Natural killer cell treated with Interleukin-12 subunit alpha and Interleukin-12 subunit beta and Interleukin-15 and Interleukin-18, amount 100 ng/mL, for 72 hours (primary cell): ENCODE measurements around the gene MACC1. TPM values are rescaled to one million over a fixed set of nuclear protein-coding genes. Genes with fewer than 3 reads are reported as not detected.

ENCODE experiments used
- ATAC-seq, 2 donors: fragments of 150-1000 bp; cut with Tn5 transposase in 1 of 2; sonication (Bioruptor Pico), chemical (Tn5 transposase) in 1 of 2; 2 replicates each; pipeline ENCODE4 v1.10.0; 2021
- DNase-seq: peaks from one replicate; pipeline ENCODE4 v3.0.0; 2022; ENCODE audit warnings: low spot score
- H3K27ac Mint-ChIP-seq, 2 donors: 1 replicate in 1 of 2; 2 replicates in 1 of 2; pipeline ENCODE4 v1.8.0; 2022; ENCODE audit warnings: mixed read lengths in 2 of 2, mild to moderate bottlenecking in 1 of 2, moderate library complexity in 1 of 2
- H3K27me3 Mint-ChIP-seq, 2 donors: 1 replicate in 1 of 2; 2 replicates in 1 of 2; pipeline ENCODE4 v1.8.0; 2022; ENCODE audit warnings: mixed read lengths in 2 of 2
- H3K36me3 Mint-ChIP-seq: one replicate; pipeline ENCODE4 v1.8.0; 2022; ENCODE audit warnings: mixed read lengths
- H3K4me1 Mint-ChIP-seq, 2 donors: 1 replicate in 1 of 2; 2 replicates in 1 of 2; pipeline ENCODE4 v1.8.0; 2022; ENCODE audit warnings: low read depth in 2 of 2, mixed read lengths in 2 of 2, mild to moderate bottlenecking in 1 of 2
- H3K4me3 Mint-ChIP-seq: one replicate; pipeline ENCODE4 v1.8.0; 2022; ENCODE audit warnings: mixed read lengths
- H3K9me3 Mint-ChIP-seq: 2 replicates; pipeline ENCODE4 v1.8.0; 2022; ENCODE audit warnings: mixed read lengths
- total RNA-seq, 2 donors: library from RNA; stranded (reverse); gene quantifications; one replicate each; pipeline ENCODE4 v1.2.3, GENCODE V29; 2022

Gene MACC1
- total RNA-seq, 2 donors from 2014 or later = 2.6 to 5.5 TPM

DNA sequence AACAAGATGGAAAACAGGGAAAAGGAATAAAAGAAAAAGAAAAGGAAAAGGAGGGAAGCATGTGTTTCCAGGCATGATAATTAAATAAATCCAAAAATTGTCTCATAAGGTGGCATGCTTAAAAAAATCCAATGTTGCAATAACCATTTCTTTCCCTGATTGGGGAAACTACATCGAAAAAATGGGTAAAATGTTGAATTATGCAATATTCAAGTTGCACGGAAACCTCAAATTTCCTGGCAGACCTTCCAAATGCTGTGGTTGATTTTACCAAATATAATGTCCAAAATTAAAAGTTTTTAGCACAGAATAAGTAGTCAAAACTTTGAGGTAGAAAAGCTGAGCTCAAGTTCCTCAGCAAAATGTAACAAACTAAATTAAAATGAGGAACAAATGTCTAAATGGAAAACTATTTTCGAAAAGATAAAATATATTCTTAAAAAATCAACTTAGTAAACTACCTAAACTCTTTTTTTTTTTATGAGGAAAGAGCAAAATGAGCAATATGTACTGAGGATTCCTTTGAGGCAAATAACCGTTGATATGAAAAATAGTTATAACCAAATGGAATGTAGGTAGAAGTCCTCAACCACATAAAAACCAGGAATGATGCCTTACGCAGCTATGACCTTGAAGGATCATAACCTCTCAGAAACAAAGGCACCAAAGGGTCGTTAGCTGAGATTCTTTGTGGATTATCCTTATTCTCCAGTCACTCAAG, 52.6 kb downstream of the MACC1 start:
- Mint-ChIP-seq H3K9me3 (no peaks in the 10 kb centered on the region), H3K27ac (no peak overlapping the region), H3K27me3 (no peaks in the 10 kb centered on the region), H3K36me3 (no peaks in the 10 kb centered on the region), H3K4me1 (no peaks in the 10 kb centered on the region), H3K4me3 (no peak overlapping the region)
- ATAC-seq = no peak
- DNase-seq = no peak

DNA sequence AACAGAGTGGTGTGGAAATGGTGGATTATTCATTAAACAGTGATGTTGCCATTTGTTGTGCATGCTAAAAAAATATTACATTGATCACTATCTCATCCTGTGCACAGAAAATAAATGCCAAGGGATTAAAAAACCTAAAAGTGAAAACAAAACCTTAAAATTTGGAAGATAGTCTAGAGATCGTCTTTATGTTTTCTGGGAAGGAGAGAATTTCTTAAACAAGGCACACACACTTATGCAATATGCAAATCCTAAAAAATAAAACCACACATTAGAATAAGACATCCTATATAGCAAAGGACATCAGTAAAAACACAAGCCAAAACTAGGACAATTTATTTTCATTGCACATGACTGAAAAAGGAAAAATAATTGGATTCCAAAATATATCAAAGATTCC, 54.5 kb downstream of the MACC1 start:
- H3K36me3 Mint-ChIP-seq = no peaks in the 10 kb centered on the region
- H3K27ac Mint-ChIP-seq = no peak overlapping the region
- ATAC-seq = no peak
- no peaks in the 10 kb centered on the region for H3K9me3 Mint-ChIP-seq
- no peak for DNase-seq
- no peaks in the 10 kb centered on the region for H3K27me3 Mint-ChIP-seq
- no peak overlapping the region for H3K4me3 Mint-ChIP-seq
- H3K4me1 Mint-ChIP-seq = no peaks in the 10 kb centered on the region

DNA sequence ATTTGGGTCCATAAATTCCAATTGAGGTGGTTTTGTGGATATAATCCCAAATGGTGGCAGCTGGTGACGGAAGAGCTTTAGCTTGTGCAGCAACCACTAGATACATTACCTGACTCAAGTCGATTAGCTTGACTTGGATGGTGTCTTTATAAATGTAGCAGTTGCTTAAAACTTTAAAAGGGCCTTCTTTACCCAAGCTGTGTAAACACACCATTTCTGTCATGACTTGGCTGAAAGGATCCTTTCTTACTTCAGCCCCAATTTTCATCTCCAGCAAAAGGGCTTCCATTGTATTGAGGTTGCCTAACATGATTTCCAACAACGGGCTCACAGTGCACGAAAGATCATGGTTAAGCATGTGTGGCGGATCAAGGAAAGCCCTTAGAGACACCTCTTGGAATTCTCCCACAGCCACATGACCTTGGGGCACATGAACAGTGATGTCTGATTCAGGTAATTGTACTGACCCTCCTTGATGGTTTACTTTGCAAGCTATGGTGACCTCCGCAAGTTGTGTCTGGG, 57.9 kb downstream of the MACC1 start:
- no peaks in the 10 kb centered on the region for H3K27me3 Mint-ChIP-seq
- ATAC-seq = no peak
- H3K9me3 Mint-ChIP-seq = no peaks in the 10 kb centered on the region
- no peaks in the 10 kb centered on the region for H3K36me3 Mint-ChIP-seq
- H3K27ac Mint-ChIP-seq = no peak overlapping the region
- H3K4me1 Mint-ChIP-seq = no peaks in the 10 kb centered on the region
- no peak overlapping the region for H3K4me3 Mint-ChIP-seq
- DNase-seq = no peak

DNA sequence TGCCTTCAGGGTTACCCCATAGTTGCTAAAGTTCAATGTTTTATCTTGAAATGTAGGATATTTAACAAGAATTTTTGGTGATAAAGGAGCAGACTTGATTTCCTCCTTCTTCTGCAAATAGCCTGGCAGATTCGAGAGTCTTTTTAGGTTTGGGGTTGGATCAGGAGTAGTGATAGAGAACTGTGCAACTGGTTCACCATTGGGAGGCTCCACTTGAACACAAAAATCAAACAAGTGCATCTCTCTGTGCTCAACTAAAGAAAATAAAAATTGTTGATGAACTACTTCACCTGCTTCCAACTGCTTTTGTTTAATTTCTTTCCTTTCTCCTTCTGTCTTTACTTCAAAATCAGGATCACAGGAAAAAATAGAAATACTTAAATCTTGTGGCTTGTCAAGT, 58.5 kb downstream of the MACC1 start:
- ATAC-seq = no peak
- no peaks in the 10 kb centered on the region for H3K27me3 Mint-ChIP-seq
- no peaks in the 10 kb centered on the region for H3K9me3 Mint-ChIP-seq
- no peaks in the 10 kb centered on the region for H3K4me1 Mint-ChIP-seq
- H3K36me3 Mint-ChIP-seq = peaks cover 3% of the 10 kb centered on the region
- H3K27ac Mint-ChIP-seq = no peak overlapping the region
- no peak overlapping the region for H3K4me3 Mint-ChIP-seq
- no peak for DNase-seq

DNA sequence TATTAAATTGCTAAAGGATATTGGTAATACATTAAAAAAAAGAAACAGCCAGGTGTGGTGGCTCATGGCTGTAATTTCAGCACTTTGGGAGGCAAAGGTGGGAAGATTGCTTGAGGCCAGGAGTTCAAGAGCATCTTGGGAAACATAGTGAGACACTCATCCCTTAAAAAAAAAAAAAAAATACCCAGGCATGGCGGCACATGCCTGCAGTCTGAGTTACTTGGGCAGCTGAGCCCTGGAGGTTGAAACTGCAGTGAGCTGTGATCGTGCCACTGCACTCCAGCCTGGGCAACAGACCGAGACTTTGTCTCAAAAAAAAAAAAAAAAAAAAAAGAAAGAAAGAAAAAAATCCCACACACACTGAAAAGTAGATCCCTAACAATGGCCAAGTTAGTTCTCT, 59.7 kb downstream of the MACC1 start:
- H3K4me1 Mint-ChIP-seq = no peaks in the 10 kb centered on the region
- no peaks in the 10 kb centered on the region for H3K27me3 Mint-ChIP-seq
- no peak overlapping the region for H3K27ac Mint-ChIP-seq
- no peak for ATAC-seq
- no peaks in the 10 kb centered on the region for H3K9me3 Mint-ChIP-seq
- H3K36me3 Mint-ChIP-seq = peaks cover 5% of the 10 kb centered on the region
- no peak for DNase-seq
- H3K4me3 Mint-ChIP-seq = no peak overlapping the region

DNA sequence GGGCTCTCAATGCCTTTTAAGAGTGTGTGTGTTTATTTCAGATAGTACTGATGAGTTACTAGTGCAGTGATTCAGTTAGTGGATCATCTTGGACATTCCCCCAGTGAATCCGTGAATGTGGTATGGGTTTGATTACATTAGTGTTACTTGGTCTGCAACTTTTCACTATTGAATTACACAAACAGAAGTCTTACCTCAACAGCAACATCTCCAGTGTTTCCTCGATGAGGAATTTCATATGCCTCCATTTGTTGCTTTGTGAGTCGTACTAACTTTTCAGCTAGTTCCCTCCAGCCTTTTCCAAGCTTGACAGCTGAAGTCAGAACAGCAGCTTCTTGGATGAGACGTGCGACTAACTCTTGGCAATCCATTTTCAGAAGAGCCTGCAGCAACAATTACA, 63.2 kb downstream of the MACC1 start:
- Mint-ChIP-seq H3K4me1 (no peaks in the 10 kb centered on the region), H3K4me3 (no peak overlapping the region), H3K36me3 (peaks cover 5% of the 10 kb centered on the region), H3K27ac (no peak overlapping the region), H3K9me3 (no peaks in the 10 kb centered on the region), H3K27me3 (no peaks in the 10 kb centered on the region)
- DNase-seq (no peak), ATAC-seq (no peak)

DNA sequence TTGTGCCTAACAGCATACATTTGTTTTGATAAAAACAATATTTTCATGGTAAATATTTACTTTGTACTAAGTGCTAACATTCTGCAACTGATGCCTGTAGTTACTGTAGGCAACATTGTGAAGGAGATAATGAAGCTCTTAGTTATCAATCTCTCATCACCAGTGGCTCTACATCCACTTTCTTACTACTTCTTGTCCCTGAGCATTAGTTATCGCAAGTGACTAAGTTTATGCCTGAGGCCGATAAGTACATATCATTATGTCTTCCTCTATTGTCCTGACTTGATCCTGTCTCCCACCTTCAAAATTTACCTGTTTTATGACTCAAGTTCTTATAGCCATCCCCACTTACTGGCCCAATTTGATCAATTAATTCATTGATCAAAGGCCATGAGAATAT, 63.6 kb downstream of the MACC1 start:
- H3K27ac Mint-ChIP-seq = no peak overlapping the region
- ATAC-seq (no peak), DNase-seq (no peak)
- H3K4me3 Mint-ChIP-seq = no peak overlapping the region
- H3K36me3 Mint-ChIP-seq = peaks cover 5% of the 10 kb centered on the region
- no peaks in the 10 kb centered on the region for H3K9me3 Mint-ChIP-seq
- no peaks in the 10 kb centered on the region for H3K27me3 Mint-ChIP-seq
- no peaks in the 10 kb centered on the region for H3K4me1 Mint-ChIP-seq

DNA sequence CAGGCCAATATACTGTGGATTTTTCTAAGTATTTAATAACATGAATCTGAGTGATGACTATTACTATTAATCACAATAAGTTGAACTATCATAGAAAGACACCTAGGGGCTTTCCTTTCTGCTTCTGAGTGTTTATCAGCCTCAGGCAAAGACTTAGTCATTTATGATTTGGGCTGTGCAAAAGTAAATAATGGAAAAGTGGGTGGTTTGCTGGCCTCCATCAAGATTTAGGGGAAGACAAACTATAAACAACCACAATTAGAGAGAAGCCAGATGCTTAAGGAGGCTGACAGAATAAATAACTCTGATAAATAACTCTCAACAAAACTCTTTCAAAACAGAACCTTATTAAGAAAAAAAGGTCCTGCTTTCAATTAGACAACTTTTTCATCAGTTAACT, 64.7 kb downstream of the MACC1 start:
- Mint-ChIP-seq H3K4me3 (no peak overlapping the region), H3K9me3 (no peaks in the 10 kb centered on the region), H3K36me3 (peaks cover 5% of the 10 kb centered on the region), H3K27ac (no peak overlapping the region), H3K4me1 (no peaks in the 10 kb centered on the region), H3K27me3 (no peaks in the 10 kb centered on the region)
- ATAC-seq (no peak), DNase-seq (no peak)

DNA sequence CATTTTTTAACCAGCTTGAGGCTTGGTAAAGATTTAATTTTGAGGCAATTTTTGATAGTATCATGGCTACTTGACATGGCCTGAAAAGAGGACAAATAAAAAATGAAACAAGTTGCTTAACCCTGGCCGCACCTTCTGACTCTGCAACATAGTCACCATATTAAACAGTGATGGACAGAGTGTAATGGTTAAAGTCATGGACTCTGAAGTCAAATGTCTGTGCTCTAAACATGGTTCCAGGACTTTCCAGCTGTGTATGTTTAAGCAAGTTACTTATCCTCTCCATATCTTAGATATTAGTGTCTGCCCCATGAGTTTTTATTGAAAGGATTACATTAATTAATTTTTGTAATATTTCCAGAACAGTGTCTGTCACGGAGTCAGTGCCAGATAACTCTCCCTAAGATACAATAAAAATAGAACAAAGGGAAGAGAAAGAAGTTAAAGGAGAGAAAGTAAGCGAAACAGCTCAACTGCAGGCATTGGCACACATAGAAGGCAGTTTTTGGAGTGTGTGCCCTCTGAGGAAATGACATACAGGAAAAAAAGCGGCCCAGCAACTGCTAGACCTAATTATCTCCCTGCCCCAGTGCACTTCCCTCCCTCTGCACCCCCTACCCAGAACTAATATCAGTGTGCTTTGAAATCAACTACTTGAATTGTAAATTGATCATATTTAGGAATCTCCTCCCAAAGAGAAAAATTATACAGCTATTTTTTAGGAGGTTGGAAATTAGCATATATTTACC, 65.3 kb downstream of the MACC1 start:
- ATAC-seq (no peak), DNase-seq (no peak)
- Mint-ChIP-seq H3K27me3 (no peaks in the 10 kb centered on the region), H3K27ac (no peak overlapping the region), H3K4me1 (no peaks in the 10 kb centered on the region), H3K4me3 (no peak overlapping the region), H3K36me3 (peaks cover 5% of the 10 kb centered on the region), H3K9me3 (no peaks in the 10 kb centered on the region)

DNA sequence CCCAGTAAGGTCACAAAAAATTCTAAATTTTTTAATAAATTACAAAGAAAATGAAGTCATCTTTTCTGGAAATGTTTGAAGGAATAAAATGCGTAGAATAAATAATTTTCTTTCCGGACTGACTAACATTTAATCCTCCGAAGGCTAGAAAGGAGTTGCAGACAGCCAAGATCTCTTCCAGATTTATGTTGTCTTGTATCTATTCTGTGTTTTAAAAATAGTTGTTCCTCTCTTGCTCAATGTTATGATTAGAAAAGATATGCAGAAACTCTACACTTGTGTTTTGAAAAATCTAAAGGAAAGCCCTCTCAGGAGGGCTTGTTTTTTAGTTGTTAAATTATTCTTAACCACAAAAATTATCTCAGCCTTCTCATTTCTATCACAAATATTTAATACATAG, 70.7 kb downstream of the MACC1 start:
- no peak overlapping the region for H3K4me3 Mint-ChIP-seq
- no peaks in the 10 kb centered on the region for H3K36me3 Mint-ChIP-seq
- peaks cover 2% of the 10 kb centered on the region for H3K9me3 Mint-ChIP-seq
- H3K27ac Mint-ChIP-seq = no peak overlapping the region
- H3K4me1 Mint-ChIP-seq = no peaks in the 10 kb centered on the region
- DNase-seq (no peak), ATAC-seq (no peak)
- H3K27me3 Mint-ChIP-seq = no peaks in the 10 kb centered on the region

DNA sequence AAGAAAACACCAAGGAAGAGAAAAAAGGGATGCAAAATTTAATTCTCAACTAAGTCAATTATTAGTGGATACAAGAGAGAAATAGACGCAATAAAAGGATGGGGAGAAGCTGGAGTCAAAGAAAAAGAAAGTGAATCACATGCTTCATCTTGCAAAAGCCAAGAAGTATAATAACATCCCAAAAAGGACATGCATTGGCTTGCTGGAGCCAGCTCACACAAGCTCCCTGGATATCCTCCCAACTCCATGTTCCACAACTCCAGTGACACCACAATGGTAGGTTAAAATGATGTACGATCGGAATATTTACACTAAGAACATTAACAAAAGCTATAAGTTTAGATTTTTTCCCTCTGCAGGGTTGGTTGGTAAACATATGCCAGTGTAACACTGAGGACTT, 72.4 kb downstream of the MACC1 start:
- no peak for DNase-seq
- no peak for ATAC-seq
- peaks cover 2% of the 10 kb centered on the region for H3K9me3 Mint-ChIP-seq
- no peaks in the 10 kb centered on the region for H3K4me1 Mint-ChIP-seq
- no peak overlapping the region for H3K27ac Mint-ChIP-seq
- no peak overlapping the region for H3K4me3 Mint-ChIP-seq
- no peaks in the 10 kb centered on the region for H3K36me3 Mint-ChIP-seq
- no peaks in the 10 kb centered on the region for H3K27me3 Mint-ChIP-seq

DNA sequence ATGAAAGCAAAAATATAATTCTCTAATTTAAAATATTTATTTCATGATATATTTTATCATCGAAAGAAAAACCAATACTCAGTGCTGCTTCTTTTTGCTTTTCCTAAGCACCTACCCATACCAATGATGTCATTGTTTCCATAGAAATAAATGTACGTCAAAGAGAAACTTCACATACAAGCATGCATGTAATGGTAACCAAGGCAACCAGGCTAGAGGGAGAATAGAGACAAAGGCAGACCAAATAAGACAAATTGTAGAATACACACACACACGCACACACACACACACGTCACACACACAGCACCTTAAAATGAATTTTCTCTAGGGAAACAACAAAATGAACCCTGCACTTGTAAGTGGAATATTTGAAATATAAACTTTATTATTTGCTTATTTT, 75.5 kb downstream of the MACC1 start:
- no peaks in the 10 kb centered on the region for H3K27me3 Mint-ChIP-seq
- no peak overlapping the region for H3K4me3 Mint-ChIP-seq
- no peaks in the 10 kb centered on the region for H3K4me1 Mint-ChIP-seq
- peaks cover 2% of the 10 kb centered on the region for H3K9me3 Mint-ChIP-seq
- ATAC-seq (no peak), DNase-seq (no peak)
- H3K36me3 Mint-ChIP-seq = no peaks in the 10 kb centered on the region
- H3K27ac Mint-ChIP-seq = no peak overlapping the region

DNA sequence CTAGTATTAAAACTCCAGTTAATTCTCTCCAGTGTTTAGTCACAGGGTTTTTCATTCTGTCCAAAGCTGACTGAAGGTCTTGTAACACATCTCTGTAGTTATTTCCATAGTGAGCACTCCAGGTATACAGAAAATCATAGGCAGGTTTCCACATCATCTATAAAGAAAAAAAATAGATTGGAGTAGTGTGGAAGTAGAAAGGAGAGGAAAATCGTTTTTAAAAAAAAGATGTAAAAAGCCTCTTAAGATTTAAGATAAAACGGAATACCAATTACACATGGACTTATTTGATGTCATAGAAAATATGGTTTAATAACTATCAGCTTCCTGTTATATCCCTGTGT, 76.2 kb downstream of the MACC1 start:
- Mint-ChIP-seq H3K36me3 (no peaks in the 10 kb centered on the region), H3K27me3 (no peaks in the 10 kb centered on the region), H3K27ac (no peak overlapping the region), H3K4me1 (no peaks in the 10 kb centered on the region), H3K4me3 (no peak overlapping the region), H3K9me3 (peaks cover 2% of the 10 kb centered on the region)
- DNase-seq (no peak), ATAC-seq (no peak)

DNA sequence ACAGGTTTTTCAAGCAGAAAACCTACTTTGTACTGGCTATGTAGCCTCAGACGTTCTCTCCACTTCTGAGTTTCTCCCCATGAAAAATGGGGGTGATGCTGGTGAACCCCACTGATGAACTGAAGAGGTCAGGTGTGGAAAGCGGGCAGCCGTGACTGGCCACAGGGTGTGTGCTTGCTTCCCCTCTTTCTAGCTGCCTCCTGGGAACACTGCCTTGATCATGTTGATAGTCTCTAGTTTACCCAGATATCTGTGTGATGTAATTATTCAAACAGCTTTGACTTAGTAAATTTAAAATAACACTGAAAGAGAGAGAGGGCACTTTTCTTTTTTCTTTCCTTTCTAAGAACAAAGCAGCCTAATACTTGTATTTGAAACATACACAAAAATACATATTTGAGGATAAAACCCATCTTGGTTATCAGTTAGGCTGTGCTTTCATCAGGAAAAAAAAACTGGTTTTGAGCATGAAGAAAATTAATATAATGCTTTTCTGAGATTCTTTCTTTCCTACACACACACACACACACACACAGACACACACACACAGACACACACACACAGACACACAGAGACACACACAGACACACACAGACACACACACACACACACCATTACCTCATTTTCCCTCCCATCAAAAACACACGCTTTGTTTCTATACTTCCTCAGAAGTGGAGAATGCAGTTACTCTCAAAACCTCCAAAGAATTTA, 76.7 kb downstream of the MACC1 start:
- no peak overlapping the region for H3K4me3 Mint-ChIP-seq
- H3K27me3 Mint-ChIP-seq = no peaks in the 10 kb centered on the region
- H3K9me3 Mint-ChIP-seq = peaks cover 2% of the 10 kb centered on the region
- no peak for ATAC-seq
- no peak overlapping the region for H3K27ac Mint-ChIP-seq
- no peaks in the 10 kb centered on the region for H3K36me3 Mint-ChIP-seq
- H3K4me1 Mint-ChIP-seq = no peaks in the 10 kb centered on the region
- DNase-seq = no peak
